HepG2 (cell line): ENCODE results near the gene CHKB. TPM values are rescaled to one million over a fixed set of nuclear protein-coding genes. Genes with fewer than 3 reads are reported as not detected.
A peak's percentile ranks its signal among the peaks of the same experiment; 100 is the strongest.

Source experiments
- ATAC-seq: fragments of 200-7000 bp; cut with Tn5 transposase; 3 replicates; pipeline ENCODE4 v1.9.1; 2020; ENCODE audit warnings: mild to moderate bottlenecking, moderate library complexity
- Bru-seq: library from RNA; stranded (reverse); fragments of 400-500 nt; gene quantifications from one replicate; lab custom pipeline; 2021; lab: Mats Ljungman, UMichigan
- BruChase-seq, 2 experiments: library from RNA; stranded (reverse); fragments of 400-500 nt; gene quantifications; one replicate each; lab custom pipeline; 2021; lab: Mats Ljungman, UMichigan
- BruUV-seq: library from RNA; stranded (reverse); fragments of 400-500 nt; replicated peaks from 2 replicates; lab custom pipeline; 2021; lab: Mats Ljungman, UMichigan
- CTCF ChIA-PET: fragments of 300-600 bp; formaldehyde crosslinking; extraction: SDS; loops from one replicate; lab custom pipeline; 2021; ENCODE audit warnings: low total read pairs, inconsistent platforms, low intra/inter-chr PET ratio; lab: Yijun Ruan, JAX
- POLR2A ChIA-PET: fragments of 350-600 bp; sonication (Branson Sonifier 250); formaldehyde crosslinking; loops from one replicate; lab custom pipeline; 2020; ENCODE audit warnings: antibody characterized with exemption, inconsistent platforms; lab: Yijun Ruan, JAX
- DNase-seq: peaks from one replicate; pipeline ENCODE4 v3.0.0-alpha.2; 2015; ENCODE audit warnings: low spot score
- FAIRE-seq: peaks from 3 replicates; lab custom pipeline; 2011; peaks lifted over from hg19 to GRCh38; lab: Jason Lieb, UNC
- H2AFZ ChIP-seq: one replicate; pipeline ENCODE4 v1.6.1; 2011; ENCODE audit warnings: low read length, inconsistent platforms
- H3K27ac ChIP-seq: fragments of 300-600 bp; 3 replicates; pipeline ENCODE4 v1.8.0; 2011; ENCODE audit warnings: mixed run types, mild to moderate bottlenecking, mixed read lengths, low read length, inconsistent platforms; ENCODE audit not compliant: insufficient read depth; ENCODE audit errors: extremely low read length
- H3K27me3 ChIP-seq, 2 experiments: fragments of 200-600 bp in 1 of 2; 2 replicates in 1 of 2; 3 replicates in 1 of 2; pipeline versions ENCODE4 v1.6.0 to v1.8.0; 2011; ENCODE audit warnings: low read length in 2 of 2, mild to moderate bottlenecking in 2 of 2, moderate library complexity in 2 of 2, inconsistent platforms in 1 of 2; ENCODE audit not compliant: insufficient read depth in 2 of 2, control insufficient read depth in 1 of 2
- H3K36me3 ChIP-seq, 2 experiments: fragments of 200-600 bp in 1 of 2; replicated peaks in 1 of 2; 2 replicates in 1 of 2; 3 replicates in 1 of 2; pipeline versions ENCODE4 v1.5.1 to v1.8.0; 2011; ENCODE audit warnings: low read length in 2 of 2, inconsistent platforms in 1 of 2; ENCODE audit not compliant: insufficient read depth in 2 of 2, control insufficient read depth in 1 of 2
- H3K4me1 ChIP-seq: 2 replicates; pipeline ENCODE4 v1.5.1; 2012; ENCODE audit warnings: low read length, inconsistent platforms; ENCODE audit not compliant: insufficient read depth
- H3K4me2 ChIP-seq: 2 replicates; pipeline ENCODE4 v1.6.0; 2011; ENCODE audit warnings: low read depth, low read length, inconsistent platforms
- H3K4me3 ChIP-seq, 3 experiments: fragments of 200-600 bp in 1 of 3; sonication (generic), shearing (Covaris generic) in 1 of 3; replicated peaks in 1 of 3; 2 replicates each; pipeline ENCODE4 v1.5.1; 2011 to 2016; ENCODE audit warnings: low read length in 3 of 3, inconsistent platforms in 2 of 3, low read depth in 2 of 3, mild to moderate bottlenecking in 2 of 3, control low read depth in 1 of 3, mixed read lengths in 1 of 3; ENCODE audit not compliant: insufficient read depth in 1 of 3
- H3K79me2 ChIP-seq: one replicate; pipeline ENCODE4 v1.6.1; 2011; ENCODE audit warnings: low read length, inconsistent platforms; ENCODE audit not compliant: insufficient read depth
- H3K9ac ChIP-seq: 2 replicates; pipeline ENCODE4 v1.6.0; 2011; ENCODE audit warnings: mild to moderate bottlenecking, low read depth, low read length, inconsistent platforms; ENCODE audit not compliant: insufficient read depth
- H3K9me3 ChIP-seq: 2 replicates; pipeline ENCODE4 v1.5.1; 2012; ENCODE audit warnings: mild to moderate bottlenecking, low read length
- H4K20me1 ChIP-seq: 2 replicates; pipeline ENCODE4 v1.6.0; 2011; ENCODE audit warnings: inconsistent platforms, mild to moderate bottlenecking, low read length, moderate library complexity; ENCODE audit not compliant: insufficient read depth
- MEIS1 ChIP-seq: sonication (generic); formaldehyde crosslinking; IDR thresholded peaks from 2 replicates; pipeline ENCODE4 v1.9.0; 2021; ENCODE audit warnings: mild to moderate bottlenecking, missing genetic modification reagents, moderate library complexity, borderline replicate concordance
- RFXANK ChIP-seq: IDR thresholded peaks from 2 replicates; pipeline ENCODE4 v1.6.1; 2016
- SIN3A ChIP-seq: IDR thresholded peaks from 2 replicates; pipeline ENCODE4 v1.6.1; 2011; ENCODE audit warnings: low read depth, mild to moderate bottlenecking, control low read depth, low read length, borderline replicate concordance
- XRCC5 ChIP-seq: fragments of 200-400 bp; formaldehyde crosslinking; optimal IDR thresholded peaks from 2 replicates; pipeline ENCODE3; 2017; ENCODE audit warnings: mild to moderate bottlenecking, low read length
- ZBTB26 ChIP-seq: IDR thresholded peaks from 2 replicates; pipeline ENCODE4 v1.6.1; 2016; ENCODE audit warnings: missing compliant biosample characterization, missing genetic modification reagents, borderline replicate concordance
- ZKSCAN5 ChIP-seq: sonication (generic); formaldehyde crosslinking; IDR thresholded peaks from 2 replicates; pipeline ENCODE4 v1.5.1; 2020; ENCODE audit warnings: mild to moderate bottlenecking, missing genetic modification reagents
- ZNF274 ChIP-seq: sonication (generic); formaldehyde crosslinking; IDR thresholded peaks from 2 replicates; pipeline ENCODE4 v1.5.1; 2020; ENCODE audit warnings: mild to moderate bottlenecking, missing genetic modification reagents
- ZNF607 ChIP-seq: sonication (generic); formaldehyde crosslinking; IDR thresholded peaks from 2 replicates; pipeline ENCODE4 v1.5.1; 2020; ENCODE audit warnings: missing genetic modification reagents, mild to moderate bottlenecking, borderline replicate concordance
- WGBS: methylation state at CpG from one replicate; pipeline ENCODE4 v1.1.6; 2017; ENCODE audit warnings: low lambda C conversion rate; 5-methylcytosine and 5-hydroxymethylcytosine counted together
- in situ Hi-C: cut with HindIII; loops from 2 replicates; pipeline ENCODE4 v1.10.0; 2017; ENCODE audit warnings: low pct_unique_long_range_greater_than_20kb; ENCODE audit not compliant: extremely low pct_ligation_motif_present
- intact Hi-C: fragments of 100-400 bp; cut with micrococcal nuclease; formaldehyde crosslinking; loops from one replicate; pipeline ENCODE4 v1.10.0; 2022; ENCODE audit not compliant: unreplicated experiment
- long read RNA-seq, 2 experiments: library from RNA in 1 of 2; library from polyadenylated mRNA in 1 of 2; stranded (forward) in 1 of 2; unstranded in 1 of 2; transcript quantifications; one replicate each; pipeline ENCODE4 v2.0.0, GENCODE V29; 2019 to 2022
- polyA minus RNA-seq, 3 experiments: library from RNA; depleted of rRNA, polyadenylated mRNA; stranded (reverse); fragments of >200 nt; gene quantifications; 2 replicates each; pipeline ENCODE4 v1.2.3, GENCODE V29; 2011; ENCODE audit warnings: low replicate concordance in 1 of 3
- polyA plus RNA-seq, 8 experiments: library from polyadenylated mRNA; depleted of rRNA in 3 of 8; stranded (reverse) in 7 of 8; unstranded in 1 of 8; fragments of >200 nt; fragmentation: Illumina TruSeq in 4 of 8; extraction: Trizol in 4 of 8; gene quantifications; 2 replicates each; pipeline versions ENCODE4 v1.2.1 to v1.2.3, GENCODE V29; 2011 to 2016; ENCODE audit warnings: low read depth in 4 of 8, missing spikeins in 1 of 8, mixed read lengths in 1 of 8; ENCODE audit not compliant: insufficient read depth in 1 of 8
- total RNA-seq, 5 experiments: library from RNA; depleted of rRNA; stranded (reverse); fragments of >200 nt; fragmentation: Illumina TruSeq; extraction: Trizol; gene quantifications; 2 replicates each; pipeline ENCODE4 v1.2.3, GENCODE V29; 2016; ENCODE audit warnings: low read depth in 1 of 5
- TF ChIP-seq, protein P1 (sequence below): sonication (generic); IDR thresholded peaks from 2 replicates; pipeline ENCODE4 v1.6.1; 2016; ENCODE audit warnings: low read depth, borderline replicate concordance
- TF ChIP-seq, protein P2 (sequence below): sonication (generic); formaldehyde crosslinking; IDR thresholded peaks from 2 replicates; pipeline ENCODE4 v1.5.0; 2020; ENCODE audit warnings: mild to moderate bottlenecking, missing genetic modification reagents, borderline replicate concordance

Gene CHKB
- total RNA-seq (2016; rRNA removed; fragmentation: Illumina TruSeq; extraction: Trizol) (9.9 and 24.5 TPM in 2 replicates), polyA plus RNA-seq (2011; rRNA removed) (42.7 and 43.1 TPM in 2 replicates), polyA minus RNA-seq (2011; rRNA and poly(A)+ RNA removed; ENCODE audit: low replicate concordance) (12.9 and 13.6 TPM in 2 replicates), Bru-seq, nascent RNA (percentile 73 among the genes with signal in this experiment), BruChase-seq, experiment 1, labeled RNA remaining after a 6-hour chase (percentile 88 among the genes with signal in this experiment), BruChase-seq, experiment 2, labeled RNA remaining after a 2-hour chase (percentile 79 among the genes with signal in this experiment)
- total RNA-seq (2016; cell fraction: cytosol; rRNA removed; fragmentation: Illumina TruSeq; extraction: Trizol; ENCODE audit: low read depth), result 17.8 and 21.3 TPM in 2 replicates
- 10.7 and 27.7 TPM in 2 replicates for total RNA-seq (2016; cell fraction: insoluble cytoplasmic fraction; rRNA removed; fragmentation: Illumina TruSeq; extraction: Trizol)
- 16.6 and 17.3 TPM in 2 replicates for total RNA-seq (2016; cell fraction: membrane; rRNA removed; fragmentation: Illumina TruSeq; extraction: Trizol)
- total RNA-seq (2016; cell fraction: nucleus; rRNA removed; fragmentation: Illumina TruSeq; extraction: Trizol), result 27.3 and 33.6 TPM in 2 replicates
- 11.7 and 13.0 TPM in 2 replicates for polyA plus RNA-seq (2011; cell fraction: cytosol; rRNA removed)
- polyA plus RNA-seq (2011; cell fraction: nucleus; rRNA removed), result 163 and 176 TPM in 2 replicates
- polyA plus RNA-seq (2012), result 20.9 and 22.0 TPM in 2 replicates
- polyA plus RNA-seq (2016; cell fraction: cytosol; fragmentation: Illumina TruSeq; extraction: Trizol; ENCODE audit: low read depth), result 10.7 and 12.5 TPM in 2 replicates
- 10.1 and 10.6 TPM in 2 replicates for polyA plus RNA-seq (2016; cell fraction: insoluble cytoplasmic fraction; fragmentation: Illumina TruSeq; extraction: Trizol; ENCODE audit: low read depth)
- polyA plus RNA-seq (2016; cell fraction: membrane; fragmentation: Illumina TruSeq; extraction: Trizol; ENCODE audit: low read depth), result 12.3 and 13.1 TPM in 2 replicates
- polyA plus RNA-seq (2016; cell fraction: nucleus; fragmentation: Illumina TruSeq; extraction: Trizol; ENCODE audit: insufficient read depth, low read depth), result 91.8 and 97.4 TPM in 2 replicates
- polyA minus RNA-seq (2011; cell fraction: cytosol; rRNA and poly(A)+ RNA removed), result 3.1 TPM in 2 replicates
- polyA minus RNA-seq (2011; cell fraction: nucleus; rRNA and poly(A)+ RNA removed), result 20.0 and 26.5 TPM in 2 replicates
- long read RNA-seq, experiment 1, transcript CHKB-201 (11 exons, 1,638 nt), result major isoform, 5 of 6 reads
- long read RNA-seq, experiment 1, partial matches to known transcripts, result 1 of 6 reads
- long read RNA-seq, experiment 1, other reads (novel, unspliced or antisense), result 0 of 6 reads
- long read RNA-seq, experiment 2, partial matches to known transcripts, result 2 of 7 reads
- long read RNA-seq, experiment 2, other reads (novel, unspliced or antisense), result 1 of 7 reads

DNA sequence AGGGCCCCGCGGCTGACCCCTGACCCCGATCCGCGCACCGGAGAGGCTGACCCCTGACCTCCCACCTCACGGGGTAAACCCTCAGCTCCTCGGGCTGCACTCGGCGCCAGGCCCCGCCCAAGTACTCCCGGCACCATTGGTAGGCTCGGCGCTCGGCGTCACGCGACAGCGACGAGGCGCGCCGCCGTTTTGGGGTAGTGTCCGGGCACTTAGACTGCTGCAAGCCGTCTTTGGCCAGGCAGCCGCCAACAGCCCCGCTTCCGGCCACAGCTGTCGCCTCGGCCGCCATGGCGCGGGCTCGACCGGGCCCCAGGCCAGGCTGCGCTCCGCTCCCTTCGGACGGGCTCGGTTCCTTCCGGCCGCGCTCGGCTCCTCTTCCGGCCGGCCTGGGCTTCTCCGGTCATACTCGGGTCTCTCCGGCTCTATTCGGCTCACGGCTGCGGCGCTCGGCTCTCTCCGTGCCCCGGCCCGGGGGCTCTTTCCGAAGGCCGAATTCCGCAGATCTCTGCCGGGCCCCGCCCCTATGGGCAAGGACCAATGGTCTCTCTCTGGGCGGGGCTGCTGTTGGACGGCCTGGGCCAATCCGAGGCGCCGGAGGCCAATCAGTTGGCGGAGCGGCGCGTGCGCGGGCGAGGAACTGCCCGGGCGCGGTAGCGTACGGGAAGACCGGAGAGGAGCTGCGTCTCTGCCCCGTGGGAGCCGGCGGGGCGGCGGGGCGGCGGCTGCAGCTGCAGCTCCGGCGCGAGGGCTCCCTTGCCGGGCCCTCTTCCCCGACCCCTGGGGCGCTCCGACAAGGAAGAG is at the start of gene CHKB:
Gene CHKB (minus strand): TSS at position 357 of the 801 bp plus-strand sequence. CDS start 68 bp downstream, at position 289.
- CTCF ChIA-PET, result interaction anchor here (0.7 kb wide), 1 partner anchor 40 kb away, joined by 3 read pairs; no protein-coding TSS in a partner anchor
- H3K27ac ChIP-seq, result peak within 1 kb of the TSS; percentile 98
- FAIRE-seq, result peak; percentile 50
- peak; percentile 60; the same call in 1 of the 2 replicates for TF ChIP-seq ZNF274 (CRISPR knock-in tag)
- TF ChIP-seq ZNF607 (CRISPR knock-in tag), result peak; percentile 78
- TF ChIP-seq, protein P1, sequence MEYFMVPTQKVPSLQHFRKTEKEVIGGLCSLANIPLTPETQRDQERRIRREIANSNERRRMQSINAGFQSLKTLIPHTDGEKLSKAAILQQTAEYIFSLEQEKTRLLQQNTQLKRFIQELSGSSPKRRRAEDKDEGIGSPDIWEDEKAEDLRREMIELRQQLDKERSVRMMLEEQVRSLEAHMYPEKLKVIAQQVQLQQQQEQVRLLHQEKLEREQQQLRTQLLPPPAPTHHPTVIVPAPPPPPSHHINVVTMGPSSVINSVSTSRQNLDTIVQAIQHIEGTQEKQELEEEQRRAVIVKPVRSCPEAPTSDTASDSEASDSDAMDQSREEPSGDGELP, result peak; percentile 23; the same call in 1 of the 2 replicates
- TF ChIP-seq SIN3A, result peak; percentile 72; the same call in 1 of the 2 replicates
- TF ChIP-seq MEIS1 (CRISPR knock-in tag), result peak; percentile 19
- TF ChIP-seq, protein P2, sequence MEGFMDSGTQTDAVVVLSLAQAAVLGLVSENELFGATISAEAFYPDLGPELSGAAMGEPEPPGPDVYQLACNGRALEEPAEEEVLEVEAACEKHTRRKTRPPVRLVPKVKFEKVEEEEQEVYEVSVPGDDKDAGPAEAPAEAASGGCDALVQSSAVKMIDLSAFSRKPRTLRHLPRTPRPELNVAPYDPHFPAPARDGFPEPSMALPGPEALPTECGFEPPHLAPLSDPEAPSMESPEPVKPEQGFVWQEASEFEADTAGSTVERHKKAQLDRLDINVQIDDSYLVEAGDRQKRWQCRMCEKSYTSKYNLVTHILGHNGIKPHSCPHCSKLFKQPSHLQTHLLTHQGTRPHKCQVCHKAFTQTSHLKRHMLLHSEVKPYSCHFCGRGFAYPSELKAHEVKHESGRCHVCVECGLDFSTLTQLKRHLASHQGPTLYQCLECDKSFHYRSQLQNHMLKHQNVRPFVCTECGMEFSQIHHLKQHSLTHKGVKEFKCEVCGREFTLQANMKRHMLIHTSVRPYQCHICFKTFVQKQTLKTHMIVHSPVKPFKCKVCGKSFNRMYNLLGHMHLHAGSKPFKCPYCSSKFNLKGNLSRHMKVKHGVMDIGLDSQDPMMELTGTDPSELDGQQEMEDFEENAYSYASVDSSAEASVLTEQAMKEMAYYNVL (CRISPR knock-in tag), result no peak
- TF ChIP-seq ZBTB26 (CRISPR knock-in tag), result 0 out of 2 replicates have a peak, but pooled peaks have one; percentile 11
- no peak for TF ChIP-seq ZKSCAN5 (CRISPR knock-in tag)
- no peak for TF ChIP-seq RFXANK (CRISPR knock-in tag)
- TF ChIP-seq XRCC5, result no peak

More for the DNA sequence above, at the start of gene CHKB:
- Histone ChIP-seq H4K20me1 (no peaks in the 10 kb centered on the region), H3K79me2 (no peaks in the 10 kb centered on the region), H3K4me1 (peaks cover 32% of the 10 kb centered on the region), H2AFZ (no peak within 1 kb of the TSS), H3K4me3 (peak within 1 kb of the TSS; percentile 70 to 91 (median 87)), H3K36me3 (peaks cover 0 to 3% of the 10 kb centered on the region in 2 experiments; a peak in 2 of 5 replicates), H3K4me2 (peak within 1 kb of the TSS; percentile 95), H3K27me3 (no peaks in the 10 kb centered on the region), H3K9ac (peak within 1 kb of the TSS; percentile 94), H3K9me3 (no peaks in the 10 kb centered on the region)
- POLR2A ChIA-PET, result interaction anchor here (0.7 to 2.7 kb wide), 19 partner anchors 10 to 289 kb away, joined by 3 to 30 read pairs (median 5); partner anchors contain the start of genes KLHDC7B, LMF2, MIOX and NCAPH2
- no TSS peak for BruUV-seq
- DNase-seq (peak; percentile 95), ATAC-seq (peak; percentile 96)
- intact Hi-C loops (loop anchor here (1.0 kb wide), 1 partner anchor 40 kb away; no protein-coding TSS in a partner anchor), in situ Hi-C loops (loop anchor here (5.0 kb wide), 1 partner anchor 115 kb away; no protein-coding TSS in a partner anchor)
- 7% methylated on average over 11 of the region's 96 CpGs for WGBS
